Liver (tissue), 9 donors: Measurements from ENCODE around the gene BST1. TPM values are rescaled to one million over a fixed set of nuclear protein-coding genes. Genes with fewer than 3 reads are reported as not detected.

Experiments used
- DNase-seq: peaks from one replicate; pipeline ENCODE4 v3.0.0-alpha.2; 2017; ENCODE audit warnings: low spot score
- H3K27ac ChIP-seq, 2 donors: one replicate each; pipeline ENCODE4 v1.7.0; 2013; ENCODE audit warnings: inconsistent platforms in 2 of 2, low read length in 2 of 2, control low read depth in 1 of 2, low read depth in 1 of 2, mild to moderate bottlenecking in 1 of 2
- H3K27me3 ChIP-seq, 4 donors: one replicate each; pipeline versions ENCODE4 v1.6.1 to v1.7.0; 2013; ENCODE audit warnings: low read length in 3 of 4, inconsistent platforms in 1 of 4, mild to moderate bottlenecking in 1 of 4, moderate library complexity in 1 of 4; ENCODE audit not compliant: control insufficient read depth in 4 of 4, insufficient read depth in 4 of 4
- H3K36me3 ChIP-seq, 4 donors: one replicate each; pipeline versions ENCODE4 v1.6.1 to v1.7.0; 2013; ENCODE audit warnings: low read length in 3 of 4, mild to moderate bottlenecking in 3 of 4, low read depth in 1 of 4, moderate library complexity in 1 of 4; ENCODE audit not compliant: control insufficient read depth in 4 of 4, insufficient read depth in 3 of 4
- H3K4me1 ChIP-seq, 4 donors: one replicate each; pipeline versions ENCODE4 v1.6.1 to v1.7.0; 2013; ENCODE audit warnings: low read length in 3 of 4, mild to moderate bottlenecking in 3 of 4, moderate library complexity in 1 of 4; ENCODE audit not compliant: control insufficient read depth in 4 of 4, insufficient read depth in 4 of 4
- H3K4me3 ChIP-seq, 3 donors: one replicate each; pipeline versions ENCODE4 v1.6.1 to v1.7.0; 2013; ENCODE audit warnings: low read length in 3 of 3, control low read depth in 1 of 3, low read depth in 1 of 3, mild to moderate bottlenecking in 1 of 3
- H3K9ac ChIP-seq, 2 donors: one replicate each; pipeline ENCODE4 v1.7.0; 2013; ENCODE audit warnings: low read length in 2 of 2, mild to moderate bottlenecking in 2 of 2, moderate library complexity in 2 of 2, control low read depth in 1 of 2, low read depth in 1 of 2
- H3K9me3 ChIP-seq, 4 donors: one replicate each; pipeline versions ENCODE4 v1.6.1 to v1.7.0; 2013; ENCODE audit warnings: low read length in 3 of 4; ENCODE audit not compliant: control insufficient read depth in 4 of 4
- ATF3 ChIP-seq: IDR thresholded peaks from 2 replicates; pipeline ENCODE4 v1.6.1; 2016; ENCODE audit warnings: antibody characterized with exemption
- CTCF ChIP-seq: fragments of 150-350 bp; IDR thresholded peaks from 2 replicates; pipeline ENCODE4 v1.5.1; 2017; ENCODE audit warnings: improper control_type of control experiment, low read depth, low read length; ENCODE audit not compliant: missing input control
- EGR1 ChIP-seq, 2 donors: IDR thresholded peaks; 2 replicates each; pipeline ENCODE4 v1.6.1; 2016 to 2018; ENCODE audit warnings: antibody characterized with exemption in 2 of 2, low read depth in 2 of 2
- FOXA2 ChIP-seq: IDR thresholded peaks from 2 replicates; pipeline ENCODE4 v1.6.1; 2016; ENCODE audit warnings: antibody characterized with exemption
- GABPA ChIP-seq, 2 donors: IDR thresholded peaks in 1 of 2; conservative IDR thresholded peaks in 1 of 2; 2 replicates each; pipeline ENCODE4 v1.6.1; 2016; ENCODE audit warnings: antibody characterized with exemption in 2 of 2, mild to moderate bottlenecking in 1 of 2, moderate library complexity in 1 of 2
- HNF4A ChIP-seq, 2 donors: conservative IDR thresholded peaks; 2 replicates each; pipeline ENCODE4 v1.6.1; 2016; ENCODE audit warnings: antibody characterized with exemption in 2 of 2, mild to moderate bottlenecking in 2 of 2
- HNF4G ChIP-seq: IDR thresholded peaks from 2 replicates; pipeline ENCODE4 v1.6.1; 2016; ENCODE audit warnings: antibody characterized with exemption
- JUND ChIP-seq, 2 donors: IDR thresholded peaks; 2 replicates each; pipeline ENCODE4 v1.6.1; 2016; ENCODE audit warnings: antibody characterized with exemption in 2 of 2
- MAX ChIP-seq: IDR thresholded peaks from 2 replicates; pipeline ENCODE4 v1.6.1; 2016; ENCODE audit warnings: antibody characterized with exemption
- RAD21 ChIP-seq, 2 donors: IDR thresholded peaks; 2 replicates each; pipeline ENCODE4 v1.6.1; 2016; ENCODE audit warnings: antibody characterized with exemption in 2 of 2, mild to moderate bottlenecking in 2 of 2
- REST ChIP-seq: IDR thresholded peaks from 2 replicates; pipeline ENCODE4 v1.6.1; 2016; ENCODE audit warnings: antibody characterized with exemption, mild to moderate bottlenecking
- RXRA ChIP-seq, 2 donors: IDR thresholded peaks; 2 replicates each; pipeline ENCODE4 v1.6.1; 2017 to 2018; ENCODE audit warnings: antibody characterized with exemption in 2 of 2, mild to moderate bottlenecking in 1 of 2
- SP1 ChIP-seq: IDR thresholded peaks from 2 replicates; pipeline ENCODE4 v1.6.1; 2018; ENCODE audit warnings: antibody characterized with exemption, mild to moderate bottlenecking
- YY1 ChIP-seq: IDR thresholded peaks from 2 replicates; pipeline ENCODE4 v1.6.1; 2016; ENCODE audit warnings: antibody characterized with exemption, mild to moderate bottlenecking
- WGBS: extraction: QIAGEN DNeasy Blood & Tissue Kit; methylation state at CpG from one replicate; pipeline ENCODE4 v1.1.7; 2013; 5-methylcytosine and 5-hydroxymethylcytosine counted together
- polyA plus RNA-seq, 2 donors: library from polyadenylated mRNA; stranded (reverse) in 1 of 2; unstranded in 1 of 2; fragments of 200-250 nt in 1 of 2; fragments of >200 nt in 1 of 2; fragmentation: Nextera tagmentation in 1 of 2; extraction: Ambion mirVana in 1 of 2; gene quantifications; one replicate each; pipeline versions ENCODE4 v1.2.1 to v1.2.3, GENCODE V29; 2013 to 2015
- total RNA-seq, 2 donors: library from RNA; depleted of rRNA; stranded (reverse); fragments of >200 nt; gene quantifications; one replicate each; pipeline ENCODE4 v1.2.3, GENCODE V29; 2014
- donor health status: healthy.
- donor health status: healthy.
- donor health status: healthy.
- donor health status: healthy.
- donor health status: healthy.

The BST1 gene
- total and polyA plus RNA-seq, 4 donors, result 3.7 to 13.2 (median 9.9) TPM

GRCh38 chr4:15766821-15767220, 64.0 kb downstream of the BST1 start:
- peaks cover 0 to 4% (median 0%) of the 10 kb centered on the region in 4 donors for H3K4me1 ChIP-seq

GRCh38 chr4:15769202-15769601, 66.3 kb downstream of the BST1 start:
- Histone ChIP-seq H3K27ac (no peak overlapping the region), H3K4me1 (peaks cover 0 to 4% (median 0%) of the 10 kb centered on the region in 4 donors), H3K9ac (no peak overlapping the region), H3K36me3 (no peaks in the 10 kb centered on the region), H3K4me3 (no peak overlapping the region), H3K27me3 (no peaks in the 10 kb centered on the region), H3K9me3 (no peaks in the 10 kb centered on the region)
- WGBS, result 91% methylated on average over 2 of the region's 2 CpGs
- DNase-seq, result no peak
- TF ChIP-seq RAD21 (IDR thresholded peaks at IDR 0.05) (no peak), ATF3 (no peak), RXRA (IDR thresholded peaks at IDR 0.05) (no peak), MAX (no peak), FOXA2 (no peak), YY1 (no peak), EGR1 (IDR thresholded peaks at IDR 0.05; ENCODE audit: low read depth in 2 of 2) (no peak), HNF4G (no peak), CTCF (no peak), HNF4A (conservative IDR thresholded peaks at IDR 0.05) (no peak), REST (no peak)

More at GRCh38 chr4:15766821-15767220, 64.0 kb downstream of the BST1 start:
- Histone ChIP-seq H3K36me3 (no peaks in the 10 kb centered on the region), H3K27me3 (no peaks in the 10 kb centered on the region), H3K27ac (no peak overlapping the region), H3K4me3 (no peak overlapping the region), H3K9ac (no peak overlapping the region), H3K9me3 (no peaks in the 10 kb centered on the region)
- no peak for TF ChIP-seq RAD21 (IDR thresholded peaks at IDR 0.05)
- no peak for TF ChIP-seq HNF4A (conservative IDR thresholded peaks at IDR 0.05)
- TF ChIP-seq SP1, result no peak
- TF ChIP-seq CTCF, result no peak
- TF ChIP-seq JUND (IDR thresholded peaks at IDR 0.05), result no peak
- no peak for TF ChIP-seq GABPA (IDR thresholded peaks at IDR 0.05 in 1 of 2, conservative IDR thresholded peaks at IDR 0.05 in 1 of 2)
- DNase-seq, result no peak
- 87% methylated on average over 8 of the region's 8 CpGs for WGBS
